ENCODE data around the gene MAPKAP1.

- TF ChIP-seq REST (IDR thresholded peaks at IDR 0.05; ENCODE audit: borderline replicate concordance) = no peak
- TF ChIP-seq EP300 (conservative IDR thresholded peaks at IDR 0.05; ENCODE audit: poor library complexity, severe bottlenecking) = peak; percentile 27
- TF ChIP-seq, protein P1, sequence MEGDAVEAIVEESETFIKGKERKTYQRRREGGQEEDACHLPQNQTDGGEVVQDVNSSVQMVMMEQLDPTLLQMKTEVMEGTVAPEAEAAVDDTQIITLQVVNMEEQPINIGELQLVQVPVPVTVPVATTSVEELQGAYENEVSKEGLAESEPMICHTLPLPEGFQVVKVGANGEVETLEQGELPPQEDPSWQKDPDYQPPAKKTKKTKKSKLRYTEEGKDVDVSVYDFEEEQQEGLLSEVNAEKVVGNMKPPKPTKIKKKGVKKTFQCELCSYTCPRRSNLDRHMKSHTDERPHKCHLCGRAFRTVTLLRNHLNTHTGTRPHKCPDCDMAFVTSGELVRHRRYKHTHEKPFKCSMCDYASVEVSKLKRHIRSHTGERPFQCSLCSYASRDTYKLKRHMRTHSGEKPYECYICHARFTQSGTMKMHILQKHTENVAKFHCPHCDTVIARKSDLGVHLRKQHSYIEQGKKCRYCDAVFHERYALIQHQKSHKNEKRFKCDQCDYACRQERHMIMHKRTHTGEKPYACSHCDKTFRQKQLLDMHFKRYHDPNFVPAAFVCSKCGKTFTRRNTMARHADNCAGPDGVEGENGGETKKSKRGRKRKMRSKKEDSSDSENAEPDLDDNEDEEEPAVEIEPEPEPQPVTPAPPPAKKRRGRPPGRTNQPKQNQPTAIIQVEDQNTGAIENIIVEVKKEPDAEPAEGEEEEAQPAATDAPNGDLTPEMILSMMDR (IDR thresholded peaks at IDR 0.05; ENCODE audit: poor library complexity, severe bottlenecking) = peak; percentile 95
- no peak for TF ChIP-seq EZH2 (IDR thresholded peaks at IDR 0.05; ENCODE audit: borderline replicate concordance, insufficient read depth, low read length, poor library complexity, severe bottlenecking)
- TF ChIP-seq TAF1 (IDR thresholded peaks at IDR 0.05; ENCODE audit: low read depth) = peak; percentile 24
- TF ChIP-seq POLR2AphosphoS5 (IDR thresholded peaks at IDR 0.05) = peak; percentile 26
Measured at GRCh38 chr9:125407974-125408900, 298.8 kb downstream of the MAPKAP1 start.
